HCT116 (cell line): ENCODE measurements around the gene SPP2. TPM values are rescaled to one million over a fixed set of nuclear protein-coding genes. Genes with fewer than 3 reads are reported as not detected.
A peak's percentile ranks its signal among the peaks of the same experiment; 100 is the strongest.

Source experiments
- ATAC-seq: fragments of 200-7000 bp; cut with Tn5 transposase; 2 replicates; pipeline ENCODE4 v1.9.1; 2020; ENCODE audit warnings: mild to moderate bottlenecking, moderate library complexity
- BruUV-seq: library from RNA; stranded (reverse); fragments of 400-500 nt; replicated peaks from 2 replicates; lab custom pipeline; 2021; lab: Mats Ljungman, UMichigan
- CTCF ChIA-PET: fragments of 300-600 bp; sonication (Branson Sonifier 250); formaldehyde crosslinking; loops from one replicate; lab custom pipeline; 2021; ENCODE audit warnings: antibody characterized with exemption; lab: Charles Lee
- POLR2A ChIA-PET: fragments of 300-600, 350-600 bp; sonication (Branson Sonifier 250); formaldehyde crosslinking; loops from one replicate; lab custom pipeline; 2021; ENCODE audit warnings: antibody characterized with exemption; lab: Charles Lee
- RAD21 ChIA-PET, 2 experiments: fragments of 300-600 bp; sonication (Branson Sonifier 250); formaldehyde crosslinking; loops; one replicate each; lab custom pipeline; 2023; ENCODE audit warnings: low total read pairs in 2 of 2; ENCODE audit not compliant: uncharacterized antibody in 2 of 2, unreplicated experiment in 2 of 2, low non-redundant PET in 1 of 2; lab: Charles Lee
- DNase-seq: peaks from one replicate; pipeline ENCODE4 v3.0.0-alpha.2; 2010; ENCODE audit warnings: low read depth, low spot score
- H2AFZ ChIP-seq: fragments of 200-600 bp; shearing (Covaris generic), sonication (generic); 2 replicates; pipeline ENCODE4 v1.6.1; 2017; ENCODE audit warnings: low read depth, mixed run types, mixed read lengths, antibody characterized with exemption, low read length; ENCODE audit not compliant: poor library complexity, severe bottlenecking
- H3K27ac ChIP-seq: 2 replicates; pipeline ENCODE4 v1.5.1; 2012; ENCODE audit warnings: low read depth, low read length
- H3K27me3 ChIP-seq: fragments of 200-600 bp; sonication (generic); 2 replicates; pipeline ENCODE4 v1.6.1; 2016; ENCODE audit warnings: mixed run types, low read length, mixed read lengths; ENCODE audit not compliant: insufficient read depth
- H3K36me3 ChIP-seq, 2 experiments: fragments of 200-500 bp in 1 of 2; fragments of 200-600 bp in 1 of 2; sonication (Bioruptor generic) in 1 of 2; sonication (generic) in 1 of 2; 2 replicates each; pipeline versions ENCODE4 v1.5.1 to v1.6.1; 2014 to 2016; ENCODE audit warnings: low read length in 2 of 2, inconsistent platforms in 1 of 2, mixed read lengths in 1 of 2, mixed run types in 1 of 2; ENCODE audit not compliant: insufficient read depth in 2 of 2, control insufficient read depth in 1 of 2
- H3K4me1 ChIP-seq, 2 experiments: fragments of 200-600 bp in 1 of 2; sonication (generic) in 1 of 2; 2 replicates each; pipeline versions ENCODE4 v1.5.1 to v1.6.1; 2012 to 2017; ENCODE audit warnings: low read length in 2 of 2, inconsistent platforms in 1 of 2, mild to moderate bottlenecking in 1 of 2, mixed read lengths in 1 of 2, mixed run types in 1 of 2, moderate library complexity in 1 of 2; ENCODE audit not compliant: insufficient read depth in 2 of 2, control insufficient read depth in 1 of 2
- H3K4me2 ChIP-seq: fragments of 200-600 bp; sonication (generic); 2 replicates; pipeline ENCODE4 v1.6.1; 2017; ENCODE audit warnings: mixed run types, low read length, mixed read lengths
- H3K4me3 ChIP-seq, 2 experiments: fragments of 200-600 bp in 1 of 2; sonication (generic) in 1 of 2; replicated peaks in 1 of 2; 2 replicates each; pipeline ENCODE4 v1.5.1; 2011 to 2016; ENCODE audit warnings: low read length in 2 of 2, control low read depth in 1 of 2, low read depth in 1 of 2, mild to moderate bottlenecking in 1 of 2, mixed read lengths in 1 of 2, mixed run types in 1 of 2
- H3K79me2 ChIP-seq: fragments of 200-600 bp; sonication (generic); 2 replicates; pipeline ENCODE4 v1.6.1; 2017; ENCODE audit warnings: mild to moderate bottlenecking, mixed run types, low read length, moderate library complexity, mixed read lengths; ENCODE audit not compliant: insufficient read depth
- H3K9ac ChIP-seq: fragments of 200-600 bp; sonication (generic); 2 replicates; pipeline ENCODE4 v1.6.1; 2016; ENCODE audit warnings: low read length, mixed read lengths
- H3K9me2 ChIP-seq: fragments of 200-600 bp; sonication (generic), shearing (Covaris generic); 2 replicates; pipeline ENCODE4 v1.6.1; 2017; ENCODE audit warnings: mixed run types, mild to moderate bottlenecking, moderate library complexity; ENCODE audit not compliant: insufficient read depth
- H3K9me3 ChIP-seq, 2 experiments: fragments of 200-500 bp in 1 of 2; fragments of 200-600 bp in 1 of 2; sonication (Bioruptor generic) in 1 of 2; sonication (generic) in 1 of 2; 2 replicates each; pipeline ENCODE4 v1.6.1; 2014 to 2017; ENCODE audit warnings: low read length in 2 of 2, mixed read lengths in 2 of 2, inconsistent platforms in 1 of 2, low read depth in 1 of 2, mild to moderate bottlenecking in 1 of 2, mixed run types in 1 of 2, moderate library complexity in 1 of 2; ENCODE audit not compliant: control insufficient read depth in 1 of 2, insufficient read depth in 1 of 2
- H4K20me1 ChIP-seq: fragments of 200-600 bp; sonication (generic), shearing (Covaris generic); 2 replicates; pipeline ENCODE4 v1.6.1; 2017; ENCODE audit warnings: mixed run types, mild to moderate bottlenecking, moderate library complexity; ENCODE audit not compliant: insufficient read depth
- CBX3 ChIP-seq: IDR thresholded peaks from 2 replicates; pipeline ENCODE4 v1.6.1; 2012; ENCODE audit warnings: low read depth
- CEBPB ChIP-seq: IDR thresholded peaks from 2 replicates; pipeline ENCODE4 v1.6.1; 2012; ENCODE audit warnings: low read depth
- ELF1 ChIP-seq: IDR thresholded peaks from 2 replicates; pipeline ENCODE4 v1.6.1; 2012; ENCODE audit warnings: low read depth, borderline replicate concordance
- FOSL1 ChIP-seq: IDR thresholded peaks from 2 replicates; pipeline ENCODE4 v1.6.1; 2012; ENCODE audit warnings: low read depth
- JUND ChIP-seq: IDR thresholded peaks from 2 replicates; pipeline ENCODE4 v1.6.1; 2012
- POLR2A ChIP-seq: IDR thresholded peaks from 2 replicates; pipeline ENCODE4 v1.7.0; 2011; ENCODE audit warnings: borderline replicate concordance; ENCODE audit not compliant: insufficient read depth, insufficient read length; ENCODE audit errors: extremely low read depth
- RAD21 ChIP-seq: IDR thresholded peaks from 2 replicates; pipeline ENCODE4 v1.6.1; 2012; ENCODE audit warnings: low read depth, mild to moderate bottlenecking
- REST ChIP-seq: IDR thresholded peaks from 2 replicates; pipeline ENCODE4 v1.6.1; 2012; ENCODE audit warnings: low read depth
- SIN3A ChIP-seq: IDR thresholded peaks from 2 replicates; pipeline ENCODE4 v1.6.1; 2012; ENCODE audit warnings: low read depth
- SRF ChIP-seq: IDR thresholded peaks from 2 replicates; pipeline ENCODE4 v1.6.1; 2012; ENCODE audit warnings: low read depth
- ZNF274 ChIP-seq: fragments of 200-500 bp; sonication (Bioruptor generic); IDR thresholded peaks from 2 replicates; pipeline ENCODE4 v1.6.1; 2014; ENCODE audit warnings: mild to moderate bottlenecking, low read depth, low read length, inconsistent platforms
- intact Hi-C: fragments of 100-400 bp; cut with micrococcal nuclease; formaldehyde crosslinking; loops from 2 replicates; pipeline ENCODE4 v1.10.0; 2022
- total RNA-seq: library from RNA; stranded (reverse); gene quantifications from one replicate; pipeline ENCODE4 v1.2.1, GENCODE V29; 2021; ENCODE audit not compliant: unreplicated experiment

The SPP2 gene
- total RNA-seq, 1 experiment from 2014 or later, result not detected

GRCh38 chr2:234033885-234034284 lies 16.6 kb upstream of the SPP2 start:
- no peaks in the 10 kb centered on the region for H3K9me3 ChIP-seq
- H3K9ac ChIP-seq, result no peak overlapping the region
- no peaks in the 10 kb centered on the region for H3K4me1 ChIP-seq
- ChIA-PET CTCF (no interaction called here), RAD21 (no interaction called here), POLR2A (no interaction called here)
- no peak for DNase-seq
- no peaks in the 10 kb centered on the region for H3K9me2 ChIP-seq
- no peak overlapping the region for H2AFZ ChIP-seq
- no peaks in the 10 kb centered on the region for H3K79me2 ChIP-seq
- intact Hi-C loops, result no loop called here
- no peak overlapping the region for H3K27ac ChIP-seq
- H3K4me3 ChIP-seq, result no peak overlapping the region
- BruUV-seq, result no TSS peak
- no peaks in the 10 kb centered on the region; a peak in 1 of 4 replicates for H3K36me3 ChIP-seq
- no peak for ATAC-seq
- H4K20me1 ChIP-seq, result no peaks in the 10 kb centered on the region
- TF ChIP-seq CBX3 (peak; percentile 50), SIN3A (no peak), RAD21 (no peak)
- no peak overlapping the region for H3K4me2 ChIP-seq
- no peaks in the 10 kb centered on the region for H3K27me3 ChIP-seq

GRCh38 chr2:234038076-234038802 lies 12.3 kb upstream of the SPP2 start:
- H3K4me3 ChIP-seq, result no peak overlapping the region
- POLR2A ChIA-PET, result no interaction called here
- no peak for ATAC-seq
- intact Hi-C loops, result no loop called here
- peaks cover 0 to under 1% of the 10 kb centered on the region in 2 experiments; a peak in 1 of 4 replicates for H3K4me1 ChIP-seq
- no peaks in the 10 kb centered on the region for H3K9me2 ChIP-seq
- no peak overlapping the region for H3K27ac ChIP-seq
- H4K20me1 ChIP-seq, result no peaks in the 10 kb centered on the region
- DNase-seq, result no peak
- H3K27me3 ChIP-seq, result no peaks in the 10 kb centered on the region
- CTCF ChIA-PET, result no interaction called here
- no peaks in the 10 kb centered on the region for H3K79me2 ChIP-seq
- no peak for TF ChIP-seq SRF
- TF ChIP-seq ZNF274, result no peak
- no peak for TF ChIP-seq REST
- no peak for TF ChIP-seq FOSL1
- TF ChIP-seq POLR2A, result no peak
- no peak for TF ChIP-seq CEBPB
- no peak for TF ChIP-seq JUND
- TF ChIP-seq ELF1, result no peak
- H3K9ac ChIP-seq, result no peak overlapping the region
- H2AFZ ChIP-seq, result no peak overlapping the region
- RAD21 ChIA-PET, result no interaction called here
- no peak overlapping the region for H3K4me2 ChIP-seq
- BruUV-seq, result no TSS peak
- H3K36me3 ChIP-seq, result no peaks in the 10 kb centered on the region; a peak in 1 of 4 replicates
- no peaks in the 10 kb centered on the region for H3K9me3 ChIP-seq
